ENCODE data around the gene TRAF3.

GRCh38 chr14:102751088-102751487, 26.2 kb upstream of the TRAF3 start:
- TF ChIP-seq, protein P1, sequence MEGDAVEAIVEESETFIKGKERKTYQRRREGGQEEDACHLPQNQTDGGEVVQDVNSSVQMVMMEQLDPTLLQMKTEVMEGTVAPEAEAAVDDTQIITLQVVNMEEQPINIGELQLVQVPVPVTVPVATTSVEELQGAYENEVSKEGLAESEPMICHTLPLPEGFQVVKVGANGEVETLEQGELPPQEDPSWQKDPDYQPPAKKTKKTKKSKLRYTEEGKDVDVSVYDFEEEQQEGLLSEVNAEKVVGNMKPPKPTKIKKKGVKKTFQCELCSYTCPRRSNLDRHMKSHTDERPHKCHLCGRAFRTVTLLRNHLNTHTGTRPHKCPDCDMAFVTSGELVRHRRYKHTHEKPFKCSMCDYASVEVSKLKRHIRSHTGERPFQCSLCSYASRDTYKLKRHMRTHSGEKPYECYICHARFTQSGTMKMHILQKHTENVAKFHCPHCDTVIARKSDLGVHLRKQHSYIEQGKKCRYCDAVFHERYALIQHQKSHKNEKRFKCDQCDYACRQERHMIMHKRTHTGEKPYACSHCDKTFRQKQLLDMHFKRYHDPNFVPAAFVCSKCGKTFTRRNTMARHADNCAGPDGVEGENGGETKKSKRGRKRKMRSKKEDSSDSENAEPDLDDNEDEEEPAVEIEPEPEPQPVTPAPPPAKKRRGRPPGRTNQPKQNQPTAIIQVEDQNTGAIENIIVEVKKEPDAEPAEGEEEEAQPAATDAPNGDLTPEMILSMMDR (IDR thresholded peaks at IDR 0.05), result no peak
- TF ChIP-seq POLR2A (IDR thresholded peaks at IDR 0.05), result no peak

Data from thyroid gland (tissue), 4 donors.